ENCODE data around the gene CKS1B. TPM values are rescaled to one million over a fixed set of nuclear protein-coding genes. Genes with fewer than 3 reads are reported as not detected.

CKS1B gene
- total and polyA plus RNA-seq, 9 of the 15 experiments (the other 6 are each of a cell fraction or from before 2014, with no cell fraction given), result 215 to 1,103 (median 460) TPM

DNA sequence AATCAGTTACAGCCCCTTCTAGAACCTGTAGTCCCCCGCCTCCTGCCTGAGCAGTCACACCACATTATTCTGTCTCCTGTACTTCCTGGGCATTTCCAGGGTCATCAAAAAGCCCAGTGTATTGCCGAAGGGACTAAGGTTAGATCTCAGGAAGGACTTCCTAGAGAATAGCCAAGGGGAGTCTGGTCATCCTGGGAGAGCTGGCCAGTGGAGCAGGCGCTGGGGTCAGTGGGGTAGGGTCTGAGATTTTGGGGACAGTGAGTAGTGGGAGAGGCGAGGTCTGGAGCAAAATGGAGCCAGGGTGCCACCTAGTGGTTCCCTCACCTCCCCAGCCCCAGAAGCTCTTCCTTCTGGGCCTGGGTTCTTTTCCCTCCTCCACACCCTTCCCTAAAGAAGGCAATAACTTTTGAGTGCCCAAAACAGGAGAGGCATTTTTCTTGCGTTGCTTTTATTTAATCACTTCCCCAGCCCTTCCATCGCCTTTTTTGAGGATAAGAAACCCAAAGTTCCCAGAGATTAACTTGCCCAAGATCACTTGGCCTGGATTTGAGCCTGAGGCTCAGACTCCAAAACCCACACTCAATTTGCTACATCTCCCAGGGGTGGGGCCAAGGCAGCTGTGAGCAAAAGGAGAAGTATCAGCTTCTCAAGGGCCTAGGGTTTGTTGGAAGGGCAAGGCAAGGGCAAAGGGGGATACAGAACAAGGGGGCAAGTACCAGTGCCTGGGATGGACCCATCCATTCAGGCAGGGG lies 30.7 kb upstream of the CKS1B start (continued):
- TF ChIP-seq, protein P1, sequence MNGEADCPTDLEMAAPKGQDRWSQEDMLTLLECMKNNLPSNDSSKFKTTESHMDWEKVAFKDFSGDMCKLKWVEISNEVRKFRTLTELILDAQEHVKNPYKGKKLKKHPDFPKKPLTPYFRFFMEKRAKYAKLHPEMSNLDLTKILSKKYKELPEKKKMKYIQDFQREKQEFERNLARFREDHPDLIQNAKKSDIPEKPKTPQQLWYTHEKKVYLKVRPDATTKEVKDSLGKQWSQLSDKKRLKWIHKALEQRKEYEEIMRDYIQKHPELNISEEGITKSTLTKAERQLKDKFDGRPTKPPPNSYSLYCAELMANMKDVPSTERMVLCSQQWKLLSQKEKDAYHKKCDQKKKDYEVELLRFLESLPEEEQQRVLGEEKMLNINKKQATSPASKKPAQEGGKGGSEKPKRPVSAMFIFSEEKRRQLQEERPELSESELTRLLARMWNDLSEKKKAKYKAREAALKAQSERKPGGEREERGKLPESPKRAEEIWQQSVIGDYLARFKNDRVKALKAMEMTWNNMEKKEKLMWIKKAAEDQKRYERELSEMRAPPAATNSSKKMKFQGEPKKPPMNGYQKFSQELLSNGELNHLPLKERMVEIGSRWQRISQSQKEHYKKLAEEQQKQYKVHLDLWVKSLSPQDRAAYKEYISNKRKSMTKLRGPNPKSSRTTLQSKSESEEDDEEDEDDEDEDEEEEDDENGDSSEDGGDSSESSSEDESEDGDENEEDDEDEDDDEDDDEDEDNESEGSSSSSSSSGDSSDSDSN (IDR thresholded peaks at IDR 0.05; ENCODE audit: borderline replicate concordance in 1 of 2, low read depth in 2 of 2, low read length in 2 of 2), result no peak
- TF ChIP-seq, protein P2, sequence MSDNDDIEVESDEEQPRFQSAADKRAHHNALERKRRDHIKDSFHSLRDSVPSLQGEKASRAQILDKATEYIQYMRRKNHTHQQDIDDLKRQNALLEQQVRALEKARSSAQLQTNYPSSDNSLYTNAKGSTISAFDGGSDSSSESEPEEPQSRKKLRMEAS (CRISPR knock-in tag; IDR thresholded peaks at IDR 0.05), result no peak
- TF ChIP-seq, protein P3, sequence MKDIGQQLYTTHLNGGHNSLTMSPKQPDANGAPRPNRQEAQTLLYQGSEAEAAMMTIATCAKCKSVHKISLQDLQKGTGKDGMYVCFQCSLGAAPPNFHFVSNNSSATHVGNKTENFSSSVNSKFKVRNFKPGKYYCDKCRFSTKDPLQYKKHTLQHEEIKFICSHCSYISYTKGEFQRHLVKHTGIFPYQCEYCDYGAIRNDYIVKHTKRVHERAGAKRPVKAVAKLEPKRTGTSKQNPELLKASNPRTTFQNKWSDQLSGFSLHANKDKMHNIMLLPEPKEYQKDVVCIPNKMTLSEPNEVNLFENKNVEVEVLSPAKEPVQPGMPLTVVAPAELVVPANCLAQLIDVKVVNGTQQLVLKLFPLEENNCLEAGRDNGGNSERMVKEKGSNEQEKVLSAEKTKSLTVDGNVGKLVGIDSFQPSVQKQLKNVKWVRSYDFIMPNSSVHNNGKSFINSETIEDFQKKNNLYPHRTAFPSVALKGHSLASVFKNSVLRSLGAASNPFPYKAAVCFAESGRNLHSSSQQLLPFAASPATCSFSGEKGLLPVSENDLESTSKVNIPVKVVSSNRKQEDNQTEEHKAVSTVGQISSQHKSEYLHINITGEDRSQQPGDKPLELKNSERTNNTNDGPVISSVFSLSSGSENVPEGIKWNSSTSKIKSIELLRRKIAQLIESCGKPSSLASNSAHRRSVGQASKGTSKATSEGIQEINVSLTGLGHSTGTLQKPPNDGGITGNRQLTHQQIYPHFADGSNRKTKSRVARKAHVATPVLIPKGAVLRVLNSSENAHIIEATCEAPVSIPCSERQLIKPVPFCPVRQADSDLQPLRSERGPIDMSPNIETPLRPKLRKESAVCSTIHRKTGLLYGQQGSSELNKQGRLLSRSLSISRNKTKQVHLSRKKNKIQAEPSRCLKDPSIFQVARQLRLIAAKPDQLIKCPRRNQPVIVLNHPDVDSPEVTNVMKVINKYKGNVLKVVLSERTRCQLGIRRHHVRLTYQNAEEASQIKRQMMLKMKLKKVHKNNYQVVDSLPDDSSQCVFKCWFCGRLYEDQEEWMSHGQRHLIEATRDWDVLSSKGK (CRISPR knock-in tag; IDR thresholded peaks at IDR 0.05), result no peak
- TF ChIP-seq, protein P4, sequence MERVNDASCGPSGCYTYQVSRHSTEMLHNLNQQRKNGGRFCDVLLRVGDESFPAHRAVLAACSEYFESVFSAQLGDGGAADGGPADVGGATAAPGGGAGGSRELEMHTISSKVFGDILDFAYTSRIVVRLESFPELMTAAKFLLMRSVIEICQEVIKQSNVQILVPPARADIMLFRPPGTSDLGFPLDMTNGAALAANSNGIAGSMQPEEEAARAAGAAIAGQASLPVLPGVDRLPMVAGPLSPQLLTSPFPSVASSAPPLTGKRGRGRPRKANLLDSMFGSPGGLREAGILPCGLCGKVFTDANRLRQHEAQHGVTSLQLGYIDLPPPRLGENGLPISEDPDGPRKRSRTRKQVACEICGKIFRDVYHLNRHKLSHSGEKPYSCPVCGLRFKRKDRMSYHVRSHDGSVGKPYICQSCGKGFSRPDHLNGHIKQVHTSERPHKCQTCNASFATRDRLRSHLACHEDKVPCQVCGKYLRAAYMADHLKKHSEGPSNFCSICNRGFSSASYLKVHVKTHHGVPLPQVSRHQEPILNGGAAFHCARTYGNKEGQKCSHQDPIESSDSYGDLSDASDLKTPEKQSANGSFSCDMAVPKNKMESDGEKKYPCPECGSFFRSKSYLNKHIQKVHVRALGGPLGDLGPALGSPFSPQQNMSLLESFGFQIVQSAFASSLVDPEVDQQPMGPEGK (CRISPR knock-in tag; IDR thresholded peaks at IDR 0.05; ENCODE audit: borderline replicate concordance), result no peak
- TF ChIP-seq, protein P5, sequence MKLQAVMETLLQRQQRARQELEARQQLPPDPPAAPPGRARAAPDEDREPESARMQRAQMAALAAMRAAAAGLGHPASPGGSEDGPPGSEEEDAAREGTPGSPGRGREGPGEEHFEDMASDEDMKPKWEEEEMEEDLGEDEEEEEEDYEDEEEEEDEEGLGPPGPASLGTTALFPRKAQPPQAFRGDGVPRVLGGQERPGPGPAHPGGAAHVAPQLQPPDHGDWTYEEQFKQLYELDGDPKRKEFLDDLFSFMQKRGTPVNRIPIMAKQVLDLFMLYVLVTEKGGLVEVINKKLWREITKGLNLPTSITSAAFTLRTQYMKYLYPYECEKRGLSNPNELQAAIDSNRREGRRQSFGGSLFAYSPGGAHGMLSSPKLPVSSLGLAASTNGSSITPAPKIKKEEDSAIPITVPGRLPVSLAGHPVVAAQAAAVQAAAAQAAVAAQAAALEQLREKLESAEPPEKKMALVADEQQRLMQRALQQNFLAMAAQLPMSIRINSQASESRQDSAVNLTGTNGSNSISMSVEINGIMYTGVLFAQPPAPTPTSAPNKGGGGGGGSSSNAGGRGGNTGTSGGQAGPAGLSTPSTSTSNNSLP (IDR thresholded peaks at IDR 0.05; ENCODE audit: borderline replicate concordance, low read depth, low read length), result no peak
- TF ChIP-seq HNRNPK (IDR thresholded peaks at IDR 0.05; ENCODE audit: low read depth, low read length, poor library complexity, severe bottlenecking) (no peak), MTF1 (CRISPR knock-in tag; IDR thresholded peaks at IDR 0.05; ENCODE audit: borderline replicate concordance) (no peak), SUPT5H (IDR thresholded peaks at IDR 0.05) (no peak), XRCC5 (IDR thresholded peaks at IDR 0.05; ENCODE audit: low read depth, low read length) (no peak), SMAD4 (CRISPR knock-in tag; conservative IDR thresholded peaks at IDR 0.05) (no peak), TOE1 (IDR thresholded peaks at IDR 0.05; ENCODE audit: borderline replicate concordance) (no peak), TOE1 (CRISPR knock-in tag; IDR thresholded peaks at IDR 0.05; ENCODE audit: borderline replicate concordance, low read depth) (no peak)
- TF ChIP-seq, protein P6, sequence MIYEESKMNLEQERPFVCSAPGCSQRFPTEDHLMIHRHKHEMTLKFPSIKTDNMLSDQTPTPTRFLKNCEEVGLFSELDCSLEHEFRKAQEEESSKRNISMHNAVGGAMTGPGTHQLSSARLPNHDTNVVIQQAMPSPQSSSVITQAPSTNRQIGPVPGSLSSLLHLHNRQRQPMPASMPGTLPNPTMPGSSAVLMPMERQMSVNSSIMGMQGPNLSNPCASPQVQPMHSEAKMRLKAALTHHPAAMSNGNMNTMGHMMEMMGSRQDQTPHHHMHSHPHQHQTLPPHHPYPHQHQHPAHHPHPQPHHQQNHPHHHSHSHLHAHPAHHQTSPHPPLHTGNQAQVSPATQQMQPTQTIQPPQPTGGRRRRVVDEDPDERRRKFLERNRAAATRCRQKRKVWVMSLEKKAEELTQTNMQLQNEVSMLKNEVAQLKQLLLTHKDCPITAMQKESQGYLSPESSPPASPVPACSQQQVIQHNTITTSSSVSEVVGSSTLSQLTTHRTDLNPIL (CRISPR knock-in tag; IDR thresholded peaks at IDR 0.05), result no peak
